Endothelial cell of umbilical vein (primary cell): ENCODE data around the gene SLC39A11. TPM values are rescaled to one million over a fixed set of nuclear protein-coding genes. Genes with fewer than 3 reads are reported as not detected.

ENCODE experiments used
- BruUV-seq: library from RNA; stranded (reverse); fragments of 400-500 nt; replicated peaks from 2 replicates; lab custom pipeline; 2021; lab: Mats Ljungman, UMichigan
- CTCF ChIA-PET: fragments of 300-600, 350-600 bp; sonication (Branson Sonifier 250); formaldehyde crosslinking; loops from one replicate; lab custom pipeline; 2021; ENCODE audit warnings: antibody characterized with exemption, inconsistent platforms; lab: Charles Lee
- POLR2A ChIA-PET: fragments of 300-600, 350-600 bp; sonication (Branson Sonifier 250); formaldehyde crosslinking; loops from one replicate; lab custom pipeline; 2021; ENCODE audit warnings: antibody characterized with exemption, inconsistent platforms; lab: Charles Lee
- DNase-seq: peaks from one replicate; pipeline ENCODE4 v3.0.0-alpha.2; 2011; ENCODE audit warnings: low read depth, low spot score
- FAIRE-seq: peaks from 2 replicates; lab custom pipeline; 2011; peaks lifted over from hg19 to GRCh38; lab: Jason Lieb, UNC
- H2AFZ ChIP-seq: 2 replicates; pipeline ENCODE4 v1.6.0; 2012; ENCODE audit warnings: low read depth, low read length, control low read depth, inconsistent platforms
- H3K27ac ChIP-seq: 2 replicates; pipeline ENCODE4 v1.5.1; 2011; ENCODE audit warnings: low read depth, mild to moderate bottlenecking, control low read depth, low read length, moderate library complexity; ENCODE audit not compliant: insufficient read depth
- H3K27me3 ChIP-seq, 2 experiments: 2 replicates each; pipeline versions ENCODE4 v1.6.0 to v1.6.1; 2011; ENCODE audit warnings: low read length in 2 of 2, mixed read lengths in 1 of 2; ENCODE audit not compliant: control insufficient read depth in 2 of 2, insufficient read depth in 2 of 2
- H3K36me3 ChIP-seq, 2 experiments: 2 replicates in 1 of 2; 3 replicates in 1 of 2; pipeline ENCODE4 v1.5.1; 2011; ENCODE audit warnings: low read length in 2 of 2, mild to moderate bottlenecking in 1 of 2, moderate library complexity in 1 of 2; ENCODE audit not compliant: control insufficient read depth in 2 of 2, insufficient read depth in 2 of 2; ENCODE audit errors: extremely low read depth in 1 of 2
- H3K4me1 ChIP-seq: 3 replicates; pipeline ENCODE4 v1.5.1; 2011; ENCODE audit warnings: mild to moderate bottlenecking, low read length; ENCODE audit not compliant: control insufficient read depth, insufficient read depth; ENCODE audit errors: extremely low read depth
- H3K4me2 ChIP-seq: 2 replicates; pipeline ENCODE4 v1.6.1; 2011; ENCODE audit warnings: low read length, control low read depth, mixed read lengths; ENCODE audit not compliant: insufficient read depth
- H3K4me3 ChIP-seq, 3 experiments: fragments of 200-600 bp in 1 of 3; sonication (generic), shearing (Covaris generic) in 1 of 3; replicated peaks in 1 of 3; 2 replicates each; pipeline ENCODE4 v1.5.1; 2011 to 2016; ENCODE audit warnings: control low read depth in 3 of 3, low read length in 3 of 3, mild to moderate bottlenecking in 2 of 3, inconsistent platforms in 1 of 3, low read depth in 1 of 3, moderate library complexity in 1 of 3; ENCODE audit not compliant: insufficient read depth in 1 of 3
- H3K79me2 ChIP-seq: 2 replicates; pipeline ENCODE4 v1.6.0; 2012; ENCODE audit warnings: low read length, inconsistent platforms; ENCODE audit not compliant: control insufficient read depth, insufficient read depth
- H3K9ac ChIP-seq: replicated peaks from 2 replicates; pipeline ENCODE3; 2011; ENCODE audit warnings: low read length, control low read depth; ENCODE audit not compliant: insufficient read depth; ENCODE audit errors: extremely low read depth
- H3K9me1 ChIP-seq: replicated peaks from 3 replicates; pipeline ENCODE4 v1.6.0; 2011; ENCODE audit warnings: mild to moderate bottlenecking, low read length; ENCODE audit not compliant: control insufficient read depth, insufficient read depth; ENCODE audit errors: extremely low read depth
- H3K9me3 ChIP-seq: replicated peaks from 2 replicates; pipeline ENCODE4 v1.5.1; 2012; ENCODE audit warnings: low read length, inconsistent platforms; ENCODE audit not compliant: control insufficient read depth, insufficient read depth
- H4K20me1 ChIP-seq: replicated peaks from 2 replicates; pipeline ENCODE3; 2011; ENCODE audit warnings: mild to moderate bottlenecking, low read length; ENCODE audit not compliant: control insufficient read depth, insufficient read depth; ENCODE audit errors: extremely low read depth
- EZH2 ChIP-seq: IDR thresholded peaks from 2 replicates; pipeline ENCODE4 v1.6.1; 2012; ENCODE audit warnings: borderline replicate concordance, low read depth, mild to moderate bottlenecking, moderate library complexity, low read length, inconsistent platforms; ENCODE audit not compliant: severe bottlenecking
- FOS ChIP-seq: IDR thresholded peaks from 2 replicates; pipeline ENCODE4 v1.6.1; 2011; ENCODE audit warnings: mild to moderate bottlenecking, low read length, moderate library complexity, borderline replicate concordance; ENCODE audit not compliant: insufficient read depth
- GATA2 ChIP-seq: IDR thresholded peaks from 2 replicates; pipeline ENCODE4 v1.7.0; 2011; ENCODE audit warnings: low read depth, mild to moderate bottlenecking, moderate library complexity, mixed read lengths, low read length; ENCODE audit not compliant: insufficient read length, insufficient read depth
- JUN ChIP-seq: IDR thresholded peaks from 2 replicates; pipeline ENCODE4 v1.6.1; 2011; ENCODE audit warnings: borderline replicate concordance, low read depth; ENCODE audit not compliant: insufficient read length, insufficient read depth
- MYC ChIP-seq: IDR thresholded peaks from one replicate; pipeline ENCODE4 v1.6.1; 2011; ENCODE audit warnings: mild to moderate bottlenecking, low read depth, low read length
- POLR2A ChIP-seq: IDR thresholded peaks from 2 replicates; pipeline ENCODE4 v1.6.1; 2012; ENCODE audit warnings: low read depth, mild to moderate bottlenecking, control low read depth, low read length
- POLR2AphosphoS5 ChIP-seq: IDR thresholded peaks from 2 replicates; pipeline ENCODE4 v1.6.1; 2012; ENCODE audit warnings: low read depth, mild to moderate bottlenecking, control low read depth, low read length, moderate library complexity; ENCODE audit not compliant: insufficient read depth
- dilution Hi-C: fragments of 300-500 bp; cut with MboI; formaldehyde crosslinking; loops from one replicate; pipeline ENCODE4 v1.15.0; 2019; ENCODE audit warnings: low sequenced_read_pairs; ENCODE audit not compliant: extremely low pct_ligation_motif_present
- intact Hi-C: fragments of 100-400 bp; cut with micrococcal nuclease; formaldehyde crosslinking; loops from one replicate; pipeline ENCODE4 v1.10.0; 2022
- polyA plus RNA-seq, 4 experiments: library from polyadenylated mRNA; depleted of rRNA in 3 of 4; stranded (reverse) in 3 of 4; unstranded in 1 of 4; fragments of >200 nt; gene quantifications; 2 replicates each; pipeline versions ENCODE4 v1.2.1 to v1.2.3, GENCODE V29; 2011 to 2012; ENCODE audit warnings: missing spikeins in 1 of 4
- total RNA-seq: library from RNA; stranded (reverse); gene quantifications from 2 replicates; pipeline ENCODE4 v1.2.3, GENCODE V29; 2021
- TF ChIP-seq, protein P1 (sequence below): IDR thresholded peaks from 2 replicates; pipeline ENCODE4 v1.6.1; 2011; ENCODE audit not compliant: insufficient read depth, insufficient read length
- TF ChIP-seq, protein P2 (sequence below), 2 donors: IDR thresholded peaks; 1 replicate in 1 of 2; 2 replicates in 1 of 2; pipeline ENCODE4 v1.5.1; 2011; ENCODE audit warnings: low read length in 2 of 2, mild to moderate bottlenecking in 2 of 2, moderate library complexity in 2 of 2, control low read depth in 1 of 2, inconsistent platforms in 1 of 2, low read depth in 1 of 2; ENCODE audit not compliant: insufficient read depth in 1 of 2; ENCODE audit errors: extremely low read depth in 1 of 2

The SLC39A11 gene
- total and polyA plus RNA-seq, 2 donors (not counting 3 experiments of a cell fraction or from before 2014, with no cell fraction given): 8.1 to 11.9 TPM

DNA sequence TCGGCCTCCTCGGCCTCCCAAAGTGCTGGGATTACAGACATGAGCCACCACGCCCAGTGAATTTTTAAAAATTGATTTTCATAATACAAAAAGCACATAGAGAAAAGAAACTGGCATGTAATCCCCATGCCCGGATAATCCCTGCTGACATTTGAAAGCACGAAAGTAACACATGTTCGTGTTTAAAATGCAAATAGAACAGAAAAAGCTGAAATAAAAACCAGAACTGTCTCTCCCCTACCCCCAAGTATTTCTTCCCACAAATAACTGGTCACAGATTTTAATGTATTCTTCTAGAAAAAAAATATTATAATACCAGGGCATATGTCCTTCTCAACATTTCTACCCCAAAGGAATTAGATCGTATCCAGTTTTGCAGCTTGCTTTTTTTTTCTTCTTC lies 222.9 kb downstream of the SLC39A11 start:
- no peaks in the 10 kb centered on the region for H3K9me3 ChIP-seq
- TF ChIP-seq FOS: no peak
- TF ChIP-seq, protein P1, sequence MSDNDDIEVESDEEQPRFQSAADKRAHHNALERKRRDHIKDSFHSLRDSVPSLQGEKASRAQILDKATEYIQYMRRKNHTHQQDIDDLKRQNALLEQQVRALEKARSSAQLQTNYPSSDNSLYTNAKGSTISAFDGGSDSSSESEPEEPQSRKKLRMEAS: no peak
- no peak for TF ChIP-seq GATA2
- TF ChIP-seq MYC: no peak
- TF ChIP-seq POLR2AphosphoS5: no peak
- TF ChIP-seq EZH2: no peak
- TF ChIP-seq, protein P2, sequence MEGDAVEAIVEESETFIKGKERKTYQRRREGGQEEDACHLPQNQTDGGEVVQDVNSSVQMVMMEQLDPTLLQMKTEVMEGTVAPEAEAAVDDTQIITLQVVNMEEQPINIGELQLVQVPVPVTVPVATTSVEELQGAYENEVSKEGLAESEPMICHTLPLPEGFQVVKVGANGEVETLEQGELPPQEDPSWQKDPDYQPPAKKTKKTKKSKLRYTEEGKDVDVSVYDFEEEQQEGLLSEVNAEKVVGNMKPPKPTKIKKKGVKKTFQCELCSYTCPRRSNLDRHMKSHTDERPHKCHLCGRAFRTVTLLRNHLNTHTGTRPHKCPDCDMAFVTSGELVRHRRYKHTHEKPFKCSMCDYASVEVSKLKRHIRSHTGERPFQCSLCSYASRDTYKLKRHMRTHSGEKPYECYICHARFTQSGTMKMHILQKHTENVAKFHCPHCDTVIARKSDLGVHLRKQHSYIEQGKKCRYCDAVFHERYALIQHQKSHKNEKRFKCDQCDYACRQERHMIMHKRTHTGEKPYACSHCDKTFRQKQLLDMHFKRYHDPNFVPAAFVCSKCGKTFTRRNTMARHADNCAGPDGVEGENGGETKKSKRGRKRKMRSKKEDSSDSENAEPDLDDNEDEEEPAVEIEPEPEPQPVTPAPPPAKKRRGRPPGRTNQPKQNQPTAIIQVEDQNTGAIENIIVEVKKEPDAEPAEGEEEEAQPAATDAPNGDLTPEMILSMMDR (IDR thresholded peaks at IDR 0.05; ENCODE audit: extremely low read depth in 1 of 2, insufficient read depth in 1 of 2, low read depth in 1 of 2, low read length in 2 of 2): no peak
- no peak for TF ChIP-seq JUN
- no peak for TF ChIP-seq POLR2A
- dilution Hi-C loops: no loop called here
- H3K79me2 ChIP-seq: no peaks in the 10 kb centered on the region
- no peak overlapping the region for H2AFZ ChIP-seq
- H3K36me3 ChIP-seq: no peaks in the 10 kb centered on the region
- DNase-seq: no peak
- no peak for FAIRE-seq
- H3K27me3 ChIP-seq: no peaks in the 10 kb centered on the region
- no peaks in the 10 kb centered on the region for H3K4me1 ChIP-seq
- no peaks in the 10 kb centered on the region for H4K20me1 ChIP-seq
- POLR2A ChIA-PET: no interaction called here
- intact Hi-C loops: no loop called here
- no TSS peak for BruUV-seq
- no peak overlapping the region for H3K4me2 ChIP-seq
- no peak overlapping the region for H3K9ac ChIP-seq
- no peak overlapping the region for H3K4me3 ChIP-seq
- H3K27ac ChIP-seq: no peak overlapping the region
- CTCF ChIA-PET: no interaction called here
- H3K9me1 ChIP-seq: no peaks in the 10 kb centered on the region
